Ishikawa (cell line): ENCODE measurements around the gene HOXA11.

Source experiments
- CREB1 ChIP-seq: IDR thresholded peaks from 2 replicates; pipeline ENCODE4 v1.6.1; 2012; ENCODE audit warnings: low read depth
- EP300 ChIP-seq: IDR thresholded peaks from 2 replicates; pipeline ENCODE4 v1.6.1; 2012; ENCODE audit warnings: borderline replicate concordance
- MAX ChIP-seq: IDR thresholded peaks from 2 replicates; pipeline ENCODE4 v1.6.1; 2012
- NFIC ChIP-seq: IDR thresholded peaks from 2 replicates; pipeline ENCODE4 v1.6.1; 2012
- TAF1 ChIP-seq: IDR thresholded peaks from 2 replicates; pipeline ENCODE4 v1.6.1; 2012; ENCODE audit warnings: low read depth, mild to moderate bottlenecking
- TEAD4 ChIP-seq: IDR thresholded peaks from 2 replicates; pipeline ENCODE4 v1.6.1; 2012

DNA sequence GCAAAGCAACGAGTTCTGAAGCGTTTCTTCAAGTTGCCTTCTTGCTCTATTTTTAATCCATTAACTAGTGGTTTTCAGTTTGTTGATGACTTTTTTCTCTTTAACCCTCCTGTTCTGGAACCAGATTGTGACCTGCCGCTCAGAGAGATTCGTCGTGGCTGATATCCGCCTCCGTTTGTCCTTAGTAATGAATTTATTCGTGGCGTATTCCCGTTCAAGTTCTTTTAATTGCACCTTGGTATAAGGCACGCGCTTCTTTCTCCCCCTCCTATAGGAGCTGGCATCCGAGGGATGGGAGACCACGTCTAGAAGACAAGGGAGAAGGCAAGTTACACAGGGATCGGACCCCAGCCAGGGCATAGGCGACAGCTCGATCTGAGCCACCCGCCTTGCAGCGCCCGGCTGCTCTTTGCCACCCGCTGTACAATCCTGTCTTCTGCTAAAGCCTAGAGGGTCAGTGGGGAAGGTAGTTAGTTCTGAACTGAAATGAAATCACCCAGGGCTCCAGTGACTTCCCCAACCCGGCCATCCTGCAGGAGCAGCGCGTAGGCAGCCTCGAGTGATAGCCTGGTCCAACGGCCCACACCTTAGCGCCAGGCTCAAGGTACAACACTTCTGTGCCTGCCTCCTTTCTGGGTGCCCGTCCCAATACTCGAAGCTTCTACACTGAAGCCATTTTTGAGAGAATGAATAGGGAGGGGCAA is 13.3 kb upstream of the HOXA11 start:
- TF ChIP-seq MAX (no peak), EP300 (no peak), CREB1 (no peak), NFIC (no peak), TEAD4 (no peak), TAF1 (no peak)
